ENCODE measurements around the gene TRPC4. TPM values are rescaled to one million over a fixed set of nuclear protein-coding genes. Genes with fewer than 3 reads are reported as not detected.

TRPC4 gene
- total RNA-seq, 4 donors from 2014 or later: 0.60 to 1.2 (median 1.1) TPM; not detected in 1

DNA sequence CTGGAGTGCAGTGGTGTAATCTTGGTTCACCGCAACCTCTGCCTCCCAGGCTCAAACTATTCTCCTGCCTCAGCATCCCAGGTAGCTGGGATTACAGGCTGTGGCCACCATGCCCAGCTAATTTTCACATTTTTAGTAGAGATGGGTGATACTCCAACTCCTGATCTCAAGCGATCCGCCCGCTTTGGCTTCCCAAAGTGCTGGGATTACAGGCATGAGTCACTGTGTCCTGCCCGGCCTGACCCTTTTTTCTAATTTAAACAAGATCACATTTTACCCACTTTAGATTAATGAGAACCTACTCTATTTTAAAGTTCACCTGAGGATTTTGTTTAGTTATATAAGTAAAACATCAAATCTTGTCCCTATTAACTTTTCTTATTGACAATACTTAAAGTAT lies 179.2 kb downstream of the TRPC4 start:
- no peak overlapping the region for H3K27ac ChIP-seq
- WGBS, 2 donors: 95 to 99% methylated on average over 5 of the region's 5 CpGs
- no peaks in the 10 kb centered on the region for H3K4me1 ChIP-seq
- no peaks in the 10 kb centered on the region for H3K36me3 ChIP-seq
- no peak for DNase-seq (ENCODE audit: low spot score in 2 of 2)
- no peak overlapping the region for H3K4me3 ChIP-seq
- TF ChIP-seq, protein P1, sequence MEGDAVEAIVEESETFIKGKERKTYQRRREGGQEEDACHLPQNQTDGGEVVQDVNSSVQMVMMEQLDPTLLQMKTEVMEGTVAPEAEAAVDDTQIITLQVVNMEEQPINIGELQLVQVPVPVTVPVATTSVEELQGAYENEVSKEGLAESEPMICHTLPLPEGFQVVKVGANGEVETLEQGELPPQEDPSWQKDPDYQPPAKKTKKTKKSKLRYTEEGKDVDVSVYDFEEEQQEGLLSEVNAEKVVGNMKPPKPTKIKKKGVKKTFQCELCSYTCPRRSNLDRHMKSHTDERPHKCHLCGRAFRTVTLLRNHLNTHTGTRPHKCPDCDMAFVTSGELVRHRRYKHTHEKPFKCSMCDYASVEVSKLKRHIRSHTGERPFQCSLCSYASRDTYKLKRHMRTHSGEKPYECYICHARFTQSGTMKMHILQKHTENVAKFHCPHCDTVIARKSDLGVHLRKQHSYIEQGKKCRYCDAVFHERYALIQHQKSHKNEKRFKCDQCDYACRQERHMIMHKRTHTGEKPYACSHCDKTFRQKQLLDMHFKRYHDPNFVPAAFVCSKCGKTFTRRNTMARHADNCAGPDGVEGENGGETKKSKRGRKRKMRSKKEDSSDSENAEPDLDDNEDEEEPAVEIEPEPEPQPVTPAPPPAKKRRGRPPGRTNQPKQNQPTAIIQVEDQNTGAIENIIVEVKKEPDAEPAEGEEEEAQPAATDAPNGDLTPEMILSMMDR (IDR thresholded peaks at IDR 0.05): no peak
- TF ChIP-seq EP300 (IDR thresholded peaks at IDR 0.05) (no peak), POLR2A (IDR thresholded peaks at IDR 0.05) (no peak)
- no peaks in the 10 kb centered on the region for H3K9me3 ChIP-seq
- no peaks in the 10 kb centered on the region for H3K27me3 ChIP-seq

DNA sequence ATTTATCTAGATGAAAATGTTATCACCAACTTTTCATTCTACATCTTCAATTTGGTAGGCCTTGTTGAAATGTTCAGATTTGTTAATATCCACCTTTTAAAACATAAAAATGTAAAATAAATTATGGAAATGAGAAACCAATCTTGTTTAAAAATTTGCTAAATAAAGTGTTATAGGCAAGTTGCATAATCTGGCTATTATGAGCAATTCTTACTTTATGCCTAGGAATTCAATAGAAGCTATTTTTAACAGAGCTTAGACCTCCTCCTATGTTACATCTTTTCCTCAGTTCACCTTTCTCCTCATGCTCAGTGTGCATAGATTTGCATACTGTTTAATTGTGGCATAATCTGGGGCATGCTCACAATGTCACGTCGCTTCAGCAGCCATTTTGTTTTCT lies 183.1 kb downstream of the TRPC4 start:
- H3K4me1 ChIP-seq: peaks cover 0 to 8% (median 0%) of the 10 kb centered on the region in 4 donors
- H3K27me3 ChIP-seq: no peaks in the 10 kb centered on the region
- 95 to 100% methylated on average over 2 of the region's 2 CpGs for WGBS, 2 donors
- no peak overlapping the region for H3K27ac ChIP-seq
- H3K9me3 ChIP-seq: no peaks in the 10 kb centered on the region
- no peak for DNase-seq (ENCODE audit: low spot score in 2 of 2)
- no peak for TF ChIP-seq POLR2A (IDR thresholded peaks at IDR 0.05)
- TF ChIP-seq EP300 (IDR thresholded peaks at IDR 0.05): no peak
- TF ChIP-seq, protein P1 (IDR thresholded peaks at IDR 0.05): no peak
- no peaks in the 10 kb centered on the region for H3K36me3 ChIP-seq
- no peak overlapping the region for H3K4me3 ChIP-seq

DNA sequence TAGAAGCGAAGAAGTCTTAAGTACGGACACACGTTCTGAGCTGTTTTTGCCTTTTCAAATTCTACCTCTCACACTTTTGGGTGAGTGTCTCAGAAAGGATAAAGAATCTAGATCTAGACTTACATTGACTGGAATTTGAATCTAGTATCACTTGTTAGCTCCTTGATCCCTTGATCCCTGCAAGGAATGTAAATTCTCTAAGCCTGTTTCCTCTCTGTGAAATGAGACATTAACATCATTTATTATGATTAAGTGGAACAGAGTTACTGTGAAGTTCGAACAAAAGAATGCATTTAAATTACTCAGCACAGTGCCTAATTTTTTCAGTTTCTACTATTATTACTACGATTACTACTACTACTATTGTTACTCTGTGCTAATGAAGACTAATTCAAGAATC lies 184.4 kb downstream of the TRPC4 start:
- WGBS, 2 donors: 78 to 80% methylated on average over 5 of the region's 5 CpGs
- H3K4me3 ChIP-seq: no peak overlapping the region
- H3K27me3 ChIP-seq: no peaks in the 10 kb centered on the region
- TF ChIP-seq, protein P1 (IDR thresholded peaks at IDR 0.05): no peak
- TF ChIP-seq POLR2A (IDR thresholded peaks at IDR 0.05): no peak
- TF ChIP-seq EP300 (IDR thresholded peaks at IDR 0.05): no peak
- H3K9me3 ChIP-seq: no peaks in the 10 kb centered on the region
- H3K27ac ChIP-seq: no peak overlapping the region
- H3K4me1 ChIP-seq: peaks cover 0 to 12% (median 0%) of the 10 kb centered on the region in 4 donors
- no peaks in the 10 kb centered on the region for H3K36me3 ChIP-seq
- DNase-seq (ENCODE audit: low spot score in 2 of 2): no peak

DNA sequence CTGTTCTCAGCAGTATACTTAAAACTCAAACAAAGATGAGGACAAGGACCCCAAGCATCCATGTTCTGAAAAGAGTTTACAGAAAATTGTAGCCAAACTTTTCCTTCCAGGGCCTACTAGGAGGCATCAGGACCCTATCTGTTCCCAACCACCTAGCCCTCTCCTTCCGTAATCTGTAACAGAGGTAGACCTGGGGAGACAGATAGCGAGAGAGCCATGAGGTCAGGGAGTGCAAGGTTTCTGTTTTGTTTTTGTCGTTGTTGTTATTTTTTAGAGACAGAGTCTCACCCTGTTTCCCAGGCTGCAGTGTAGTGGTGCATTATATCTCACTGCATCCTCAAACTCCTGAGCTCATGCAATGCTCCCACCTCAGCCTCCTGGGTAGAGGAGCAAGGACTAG lies 187.1 kb downstream of the TRPC4 start:
- TF ChIP-seq POLR2A (IDR thresholded peaks at IDR 0.05) (no peak), EP300 (IDR thresholded peaks at IDR 0.05) (no peak)
- TF ChIP-seq, protein P1 (IDR thresholded peaks at IDR 0.05): no peak
- 85% methylated on average over 3 of the region's 3 CpGs for WGBS, 2 donors
- H3K27ac ChIP-seq: peak overlapping the region in 1 of 4 donors; percentile 68

DNA sequence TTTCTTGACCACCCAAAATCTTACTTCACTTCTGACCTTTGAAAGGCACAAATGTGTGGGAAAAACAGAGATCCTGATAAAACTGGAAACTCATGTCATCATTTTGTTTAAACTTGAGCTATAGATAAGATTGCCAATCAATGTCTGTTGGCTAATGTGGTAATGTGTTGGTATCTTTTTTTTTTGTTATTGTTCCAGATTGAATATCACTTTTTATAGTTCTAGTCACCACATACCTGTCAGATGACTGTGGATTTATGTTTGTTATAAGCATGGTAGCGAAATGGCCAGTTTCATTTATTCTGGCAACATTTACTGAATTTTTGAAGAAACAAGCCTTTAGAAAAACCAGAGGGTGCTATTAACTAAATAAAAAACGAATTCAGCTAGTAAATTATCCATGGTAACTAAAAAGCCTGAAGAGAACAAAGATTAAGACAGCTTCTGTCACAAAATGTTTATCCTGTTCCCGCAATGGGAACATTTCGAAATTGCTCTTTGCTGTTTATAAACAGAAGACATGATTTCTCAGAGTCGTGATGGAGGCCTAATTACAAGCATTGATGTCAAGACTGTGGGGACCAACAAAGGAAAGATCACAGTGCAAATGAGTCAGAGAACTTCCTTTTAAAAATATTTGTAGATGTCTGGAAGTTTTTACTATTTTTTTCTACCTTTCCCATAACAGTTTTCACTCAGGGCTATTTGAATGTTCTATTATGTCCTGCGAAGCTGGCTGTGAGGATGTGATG lies 188.1 kb downstream of the TRPC4 start:
- no peaks in the 10 kb centered on the region for H3K36me3 ChIP-seq

More for the DNA sequence above, 187.1 kb downstream of the TRPC4 start:
- H3K4me1 ChIP-seq: peaks cover 0 to 12% (median 0%) of the 10 kb centered on the region in 4 donors
- no peaks in the 10 kb centered on the region for H3K9me3 ChIP-seq
- no peaks in the 10 kb centered on the region for H3K27me3 ChIP-seq
- DNase-seq (ENCODE audit: low spot score in 2 of 2): no peak
- H3K36me3 ChIP-seq: no peaks in the 10 kb centered on the region
- H3K4me3 ChIP-seq: no peak overlapping the region

More for the DNA sequence above, 188.1 kb downstream of the TRPC4 start:
- peaks cover 0 to 12% (median 0%) of the 10 kb centered on the region in 4 donors for H3K4me1 ChIP-seq
- TF ChIP-seq EP300 (IDR thresholded peaks at IDR 0.05): peak; percentile 34 to 73
- TF ChIP-seq POLR2A (IDR thresholded peaks at IDR 0.05): no peak
- peak in 1 of 2 donors; percentile 34 for DNase-seq (ENCODE audit: low spot score in 2 of 2)
- no peak overlapping the region for H3K4me3 ChIP-seq
- WGBS, 2 donors: 35 to 42% methylated on average over 6 of the region's 6 CpGs
- H3K27me3 ChIP-seq: no peaks in the 10 kb centered on the region
- peak overlapping the region in 2 of 4 donors; percentile 64 to 68 for H3K27ac ChIP-seq
- H3K9me3 ChIP-seq: no peaks in the 10 kb centered on the region
